SK-N-SH treated with all-trans-retinoic acid at 6 μM for 48 hours (cell line): ENCODE results near the gene QRICH1.

ENCODE experiments used
- ATAC-seq: fragments of 200-7000 bp; cut with Tn5 transposase; 3 replicates; pipeline ENCODE4 v1.9.1; 2020; ENCODE audit warnings: mild to moderate bottlenecking, moderate library complexity
- ARNTL ChIP-seq: fragments of 450-650 bp; formaldehyde crosslinking; IDR thresholded peaks from 2 replicates; pipeline ENCODE4 v1.5.0; 2020; ENCODE audit warnings: low read depth, mild to moderate bottlenecking, moderate library complexity, borderline replicate concordance
- BACH2 ChIP-seq: fragments of 250-450 bp; sonication (Bioruptor Pico); IDR thresholded peaks from 2 replicates; pipeline ENCODE4 v1.9.0; 2021; ENCODE audit warnings: mild to moderate bottlenecking, borderline replicate concordance
- CSDC2 ChIP-seq: fragments of 250-450 bp; sonication (Bioruptor Pico); IDR thresholded peaks from 2 replicates; pipeline ENCODE4 v1.5.0; 2020; ENCODE audit warnings: mild to moderate bottlenecking, moderate library complexity
- ESRRG ChIP-seq: fragments of 250-450 bp; sonication (Bioruptor Pico); IDR thresholded peaks from 2 replicates; pipeline ENCODE4 v1.6.1; 2021; ENCODE audit warnings: mild to moderate bottlenecking
- GLIS3 ChIP-seq: fragments of 250-450 bp; sonication (Bioruptor Pico); IDR thresholded peaks from 2 replicates; pipeline ENCODE4 v1.5.0; 2020; ENCODE audit warnings: mild to moderate bottlenecking, moderate library complexity
- ISL1 ChIP-seq: fragments of 250-450 bp; sonication (Bioruptor Pico); IDR thresholded peaks from 2 replicates; pipeline ENCODE4 v2.1.2; 2022; ENCODE audit warnings: mild to moderate bottlenecking, moderate library complexity
- OSR1 ChIP-seq: fragments of 250-450 bp; sonication (Bioruptor Pico); IDR thresholded peaks from 2 replicates; pipeline ENCODE4 v1.8.0; 2022; ENCODE audit warnings: moderate library complexity, mild to moderate bottlenecking, inconsistent platforms
- PPARA ChIP-seq: fragments of 250-450 bp; sonication (Bioruptor Pico); IDR thresholded peaks from 2 replicates; pipeline ENCODE4 v1.5.0; 2020; ENCODE audit warnings: mild to moderate bottlenecking, borderline replicate concordance
- RARB ChIP-seq: fragments of 250-450 bp; sonication (Bioruptor Pico); IDR thresholded peaks from 2 replicates; pipeline ENCODE4 v1.8.0; 2021; ENCODE audit warnings: mild to moderate bottlenecking, moderate library complexity
- SNAI2 ChIP-seq: fragments of 250-450 bp; sonication (Bioruptor Pico); IDR thresholded peaks from 2 replicates; pipeline ENCODE4 v1.5.0; 2020; ENCODE audit warnings: mild to moderate bottlenecking, moderate library complexity
- TCF4 ChIP-seq: fragments of 250-450 bp; sonication (Bioruptor Pico); IDR thresholded peaks from 2 replicates; pipeline ENCODE4 v1.8.0; 2021; ENCODE audit warnings: mild to moderate bottlenecking, moderate library complexity, borderline replicate concordance
- TOX ChIP-seq: fragments of 250-450 bp; sonication (Bioruptor Pico); IDR thresholded peaks from 2 replicates; pipeline ENCODE4 v1.8.0; 2021; ENCODE audit warnings: mild to moderate bottlenecking, moderate library complexity, borderline replicate concordance
- ZC3H10 ChIP-seq: fragments of 250-450 bp; sonication (Bioruptor Pico); IDR thresholded peaks from 2 replicates; pipeline ENCODE4 v1.5.1; 2021; ENCODE audit warnings: mild to moderate bottlenecking, moderate library complexity
- ZFP3 ChIP-seq: fragments of 250-450 bp; sonication (Bioruptor Pico); IDR thresholded peaks from 2 replicates; pipeline ENCODE4 v1.5.0; 2020; ENCODE audit warnings: mild to moderate bottlenecking, moderate library complexity
- ZFP30 ChIP-seq: fragments of 450-650 bp; formaldehyde crosslinking; IDR thresholded peaks from 2 replicates; pipeline ENCODE4 v1.5.0; 2022; ENCODE audit warnings: mild to moderate bottlenecking, moderate library complexity
- ZNF565 ChIP-seq: fragments of 450-650 bp; formaldehyde crosslinking; conservative IDR thresholded peaks from 2 replicates; pipeline ENCODE4 v1.5.0; 2020; ENCODE audit warnings: low read depth, mild to moderate bottlenecking, moderate library complexity
- ZNF8 ChIP-seq: fragments of 450-650 bp; formaldehyde crosslinking; IDR thresholded peaks from 2 replicates; pipeline ENCODE4 v1.5.0; 2020; ENCODE audit warnings: mild to moderate bottlenecking, moderate library complexity
- TF ChIP-seq, protein P1 (sequence below): fragments of 250-450 bp; sonication (Bioruptor Pico); IDR thresholded peaks from 2 replicates; pipeline ENCODE4 v1.5.1; 2021; ENCODE audit warnings: mild to moderate bottlenecking, moderate library complexity
- TF ChIP-seq, protein P2 (sequence below): fragments of 250-450 bp; sonication (Bioruptor Pico); IDR thresholded peaks from 2 replicates; pipeline ENCODE4 v1.5.1; 2020; ENCODE audit warnings: low read depth, mild to moderate bottlenecking, moderate library complexity
- TF ChIP-seq, protein P3 (sequence below): fragments of 250-450 bp; sonication (Bioruptor Pico); IDR thresholded peaks from 2 replicates; pipeline ENCODE4 v1.8.0; 2020; ENCODE audit warnings: mild to moderate bottlenecking, moderate library complexity, borderline replicate concordance
- TF ChIP-seq, protein P4 (sequence below): fragments of 250-450 bp; sonication (Bioruptor Pico); IDR thresholded peaks from 2 replicates; pipeline ENCODE4 v1.8.0; 2021; ENCODE audit warnings: low read depth, mild to moderate bottlenecking, moderate library complexity, borderline replicate concordance

Gene QRICH1

DNA sequence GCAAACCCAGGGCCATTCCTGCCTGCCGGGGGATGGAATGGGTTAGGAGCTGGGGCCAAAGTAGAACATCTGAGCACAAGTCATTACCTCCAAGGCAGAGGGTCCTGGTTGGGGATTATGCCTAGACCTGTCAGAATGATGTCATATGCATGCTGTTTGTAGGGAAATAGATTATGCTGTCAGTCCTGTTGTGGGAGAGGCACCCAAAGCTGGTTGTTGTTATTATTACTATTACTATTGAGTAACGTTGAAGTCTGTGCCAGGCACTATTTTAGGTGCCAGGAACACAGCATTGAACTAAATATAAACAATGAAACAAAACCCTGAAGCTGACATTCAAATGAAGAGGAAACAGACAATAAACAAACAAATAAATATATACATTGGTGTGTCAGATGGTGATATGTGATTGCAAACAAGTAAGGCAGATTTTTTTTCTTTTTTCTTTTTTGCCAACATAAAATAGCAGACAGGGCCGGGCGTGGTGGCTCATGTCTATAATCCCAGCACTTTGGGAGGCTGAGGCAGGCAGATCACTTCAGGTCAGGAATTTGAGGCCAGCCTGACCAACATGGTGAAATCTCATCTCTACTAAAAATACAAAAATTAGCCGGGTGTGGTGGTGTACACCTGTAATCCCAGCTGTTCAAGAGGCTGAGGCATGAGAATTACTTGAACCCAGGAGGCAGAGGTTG, 101.9 kb downstream of the QRICH1 start (continued):
- TF ChIP-seq, protein P1, sequence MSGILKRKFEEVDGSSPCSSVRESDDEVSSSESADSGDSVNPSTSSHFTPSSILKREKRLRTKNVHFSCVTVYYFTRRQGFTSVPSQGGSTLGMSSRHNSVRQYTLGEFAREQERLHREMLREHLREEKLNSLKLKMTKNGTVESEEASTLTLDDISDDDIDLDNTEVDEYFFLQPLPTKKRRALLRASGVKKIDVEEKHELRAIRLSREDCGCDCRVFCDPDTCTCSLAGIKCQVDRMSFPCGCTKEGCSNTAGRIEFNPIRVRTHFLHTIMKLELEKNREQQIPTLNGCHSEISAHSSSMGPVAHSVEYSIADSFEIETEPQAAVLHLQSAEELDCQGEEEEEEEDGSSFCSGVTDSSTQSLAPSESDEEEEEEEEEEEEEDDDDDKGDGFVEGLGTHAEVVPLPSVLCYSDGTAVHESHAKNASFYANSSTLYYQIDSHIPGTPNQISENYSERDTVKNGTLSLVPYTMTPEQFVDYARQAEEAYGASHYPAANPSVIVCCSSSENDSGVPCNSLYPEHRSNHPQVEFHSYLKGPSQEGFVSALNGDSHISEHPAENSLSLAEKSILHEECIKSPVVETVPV (CRISPR knock-in tag), result no peak
- TF ChIP-seq, protein P2, sequence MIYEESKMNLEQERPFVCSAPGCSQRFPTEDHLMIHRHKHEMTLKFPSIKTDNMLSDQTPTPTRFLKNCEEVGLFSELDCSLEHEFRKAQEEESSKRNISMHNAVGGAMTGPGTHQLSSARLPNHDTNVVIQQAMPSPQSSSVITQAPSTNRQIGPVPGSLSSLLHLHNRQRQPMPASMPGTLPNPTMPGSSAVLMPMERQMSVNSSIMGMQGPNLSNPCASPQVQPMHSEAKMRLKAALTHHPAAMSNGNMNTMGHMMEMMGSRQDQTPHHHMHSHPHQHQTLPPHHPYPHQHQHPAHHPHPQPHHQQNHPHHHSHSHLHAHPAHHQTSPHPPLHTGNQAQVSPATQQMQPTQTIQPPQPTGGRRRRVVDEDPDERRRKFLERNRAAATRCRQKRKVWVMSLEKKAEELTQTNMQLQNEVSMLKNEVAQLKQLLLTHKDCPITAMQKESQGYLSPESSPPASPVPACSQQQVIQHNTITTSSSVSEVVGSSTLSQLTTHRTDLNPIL (CRISPR knock-in tag), result no peak

DNA sequence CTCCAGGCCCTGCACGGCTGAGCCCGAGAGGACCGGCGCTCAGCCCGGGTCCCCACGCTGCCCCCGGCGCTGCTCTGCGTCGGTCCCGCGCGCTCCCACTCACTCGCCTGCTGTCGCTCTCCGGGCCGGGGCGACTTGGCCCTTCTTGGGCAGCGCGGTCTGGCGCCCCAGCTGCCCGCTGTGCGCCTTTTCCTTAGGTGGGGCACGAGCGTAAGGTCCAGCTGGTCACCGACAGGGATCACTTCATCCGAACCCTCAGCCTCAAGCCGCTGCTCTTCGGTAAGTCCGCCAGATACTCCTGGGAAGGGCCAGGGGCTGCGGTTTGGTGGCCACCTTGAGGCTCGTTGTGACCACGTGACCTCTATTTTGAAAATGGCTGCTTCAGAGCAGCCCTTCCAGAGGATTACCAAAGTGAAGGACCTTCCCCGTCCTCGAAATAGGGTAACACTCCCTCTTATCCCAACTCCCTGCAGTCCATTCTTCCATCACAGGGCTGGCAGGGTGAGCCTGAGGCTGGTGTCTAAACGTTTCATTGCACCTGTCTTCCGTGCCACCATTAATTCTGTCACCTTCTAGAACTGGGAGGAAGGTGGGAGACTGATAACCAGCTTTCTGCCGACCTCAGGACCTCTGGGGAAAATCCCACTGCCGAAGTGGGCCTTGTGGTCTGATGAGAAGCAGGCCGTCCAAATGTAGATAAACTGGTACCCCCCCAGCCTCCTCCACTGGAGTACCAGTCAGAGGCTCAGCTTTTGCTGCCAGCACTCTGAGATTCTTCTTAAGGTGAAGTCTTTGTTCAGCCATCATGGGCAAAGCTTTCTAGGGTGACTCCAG, 103.0 kb downstream of the QRICH1 start:
- TF ChIP-seq RARB, result no peak
- no peak for TF ChIP-seq SNAI2 (CRISPR knock-in tag)
- TF ChIP-seq ZC3H10 (CRISPR knock-in tag), result no peak
- no peak for TF ChIP-seq BACH2 (CRISPR knock-in tag)
- no peak for TF ChIP-seq TCF4 (CRISPR knock-in tag)
- TF ChIP-seq, protein P3, sequence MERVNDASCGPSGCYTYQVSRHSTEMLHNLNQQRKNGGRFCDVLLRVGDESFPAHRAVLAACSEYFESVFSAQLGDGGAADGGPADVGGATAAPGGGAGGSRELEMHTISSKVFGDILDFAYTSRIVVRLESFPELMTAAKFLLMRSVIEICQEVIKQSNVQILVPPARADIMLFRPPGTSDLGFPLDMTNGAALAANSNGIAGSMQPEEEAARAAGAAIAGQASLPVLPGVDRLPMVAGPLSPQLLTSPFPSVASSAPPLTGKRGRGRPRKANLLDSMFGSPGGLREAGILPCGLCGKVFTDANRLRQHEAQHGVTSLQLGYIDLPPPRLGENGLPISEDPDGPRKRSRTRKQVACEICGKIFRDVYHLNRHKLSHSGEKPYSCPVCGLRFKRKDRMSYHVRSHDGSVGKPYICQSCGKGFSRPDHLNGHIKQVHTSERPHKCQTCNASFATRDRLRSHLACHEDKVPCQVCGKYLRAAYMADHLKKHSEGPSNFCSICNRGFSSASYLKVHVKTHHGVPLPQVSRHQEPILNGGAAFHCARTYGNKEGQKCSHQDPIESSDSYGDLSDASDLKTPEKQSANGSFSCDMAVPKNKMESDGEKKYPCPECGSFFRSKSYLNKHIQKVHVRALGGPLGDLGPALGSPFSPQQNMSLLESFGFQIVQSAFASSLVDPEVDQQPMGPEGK (CRISPR knock-in tag), result no peak
- no peak for TF ChIP-seq ESRRG
- TF ChIP-seq ZNF565 (CRISPR knock-in tag), result no peak
- TF ChIP-seq ARNTL (CRISPR knock-in tag), result no peak
- TF ChIP-seq CSDC2, result no peak
- no peak for TF ChIP-seq ISL1 (CRISPR knock-in tag)
- TF ChIP-seq, protein P4, sequence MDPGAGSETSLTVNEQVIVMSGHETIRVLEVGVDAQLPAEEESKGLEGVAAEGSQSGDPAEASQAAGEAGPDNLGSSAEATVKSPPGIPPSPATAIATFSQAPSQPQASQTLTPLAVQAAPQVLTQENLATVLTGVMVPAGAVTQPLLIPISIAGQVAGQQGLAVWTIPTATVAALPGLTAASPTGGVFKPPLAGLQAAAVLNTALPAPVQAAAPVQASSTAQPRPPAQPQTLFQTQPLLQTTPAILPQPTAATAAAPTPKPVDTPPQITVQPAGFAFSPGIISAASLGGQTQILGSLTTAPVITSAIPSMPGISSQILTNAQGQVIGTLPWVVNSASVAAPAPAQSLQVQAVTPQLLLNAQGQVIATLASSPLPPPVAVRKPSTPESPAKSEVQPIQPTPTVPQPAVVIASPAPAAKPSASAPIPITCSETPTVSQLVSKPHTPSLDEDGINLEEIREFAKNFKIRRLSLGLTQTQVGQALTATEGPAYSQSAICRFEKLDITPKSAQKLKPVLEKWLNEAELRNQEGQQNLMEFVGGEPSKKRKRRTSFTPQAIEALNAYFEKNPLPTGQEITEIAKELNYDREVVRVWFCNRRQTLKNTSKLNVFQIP (CRISPR knock-in tag), result no peak
- TF ChIP-seq PPARA (CRISPR knock-in tag), result no peak
- TF ChIP-seq, protein P2 (CRISPR knock-in tag), result no peak
- no peak for TF ChIP-seq GLIS3 (CRISPR knock-in tag)
- TF ChIP-seq ZFP30 (CRISPR knock-in tag), result no peak
- no peak for TF ChIP-seq ZNF8 (CRISPR knock-in tag)
- TF ChIP-seq, all 23 proteins: peak for 0
- ATAC-seq, result no peak

DNA sequence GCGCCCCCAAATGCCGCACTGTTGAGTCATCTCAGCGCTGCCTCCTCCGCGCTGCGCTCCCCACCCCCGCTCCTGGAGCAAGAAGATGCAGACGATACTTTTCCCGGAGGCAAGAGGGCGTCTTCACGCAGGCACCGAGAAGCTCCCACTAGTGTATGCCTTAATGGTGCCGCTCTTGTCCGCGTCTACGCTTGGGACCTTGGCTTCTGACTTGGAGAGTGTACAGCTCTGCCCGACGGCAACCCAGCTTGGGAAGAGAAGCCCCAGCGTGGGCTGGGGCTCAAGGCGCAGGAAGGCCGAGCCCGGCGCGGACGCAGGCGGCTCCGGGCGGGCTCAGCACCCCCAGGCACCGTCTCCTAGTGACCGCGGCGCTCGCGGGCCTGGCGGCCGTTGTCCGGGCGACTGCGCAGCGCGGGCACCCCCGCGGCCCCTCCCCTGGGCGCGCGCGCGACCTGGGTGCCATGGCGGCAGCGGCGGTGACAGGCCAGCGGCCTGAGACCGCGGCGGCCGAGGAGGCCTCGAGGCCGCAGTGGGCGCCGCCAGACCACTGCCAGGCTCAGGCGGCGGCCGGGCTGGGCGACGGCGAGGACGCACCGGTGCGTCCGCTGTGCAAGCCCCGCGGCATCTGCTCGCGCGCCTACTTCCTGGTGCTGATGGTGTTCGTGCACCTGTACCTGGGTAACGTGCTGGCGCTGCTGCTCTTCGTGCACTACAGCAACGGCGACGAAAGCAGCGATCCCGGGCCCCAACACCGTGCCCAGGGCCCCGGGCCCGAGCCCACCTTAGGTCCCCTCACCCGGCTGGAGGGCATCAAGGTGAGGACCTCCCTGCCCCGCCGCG, 103.9 kb downstream of the QRICH1 start, which contains the start of gene P4HTM:
Gene P4HTM, plus strand, starts transcription at position 446 of the 840 bp plus-strand sequence. Its CDS starts 16 bp downstream, at position 462.
- ATAC-seq, result peak; percentile 89
- TF ChIP-seq ZFP30 (CRISPR knock-in tag) (no peak), TOX (CRISPR knock-in tag) (no peak), ZNF565 (CRISPR knock-in tag) (no peak), ISL1 (CRISPR knock-in tag) (no peak), ZNF8 (CRISPR knock-in tag) (no peak), SNAI2 (CRISPR knock-in tag) (no peak), OSR1 (CRISPR knock-in tag) (no peak), ZC3H10 (CRISPR knock-in tag) (no peak), ZFP3 (CRISPR knock-in tag) (no peak), ARNTL (CRISPR knock-in tag) (no peak), BACH2 (CRISPR knock-in tag) (no peak), CSDC2 (no peak)
- TF ChIP-seq, protein P4 (CRISPR knock-in tag), result no peak
- TF ChIP-seq, protein P3 (CRISPR knock-in tag), result no peak
